HepG2 (cell line): ENCODE data around the gene IQGAP2. TPM values are rescaled to one million over a fixed set of nuclear protein-coding genes. Genes with fewer than 3 reads are reported as not detected.

Experiments
- AFF4 ChIP-seq: sonication (generic); formaldehyde crosslinking; IDR thresholded peaks from 2 replicates; pipeline ENCODE4 v1.4.0; 2020; ENCODE audit warnings: missing genetic modification reagents
- IRF9 ChIP-seq: sonication (generic); formaldehyde crosslinking; IDR thresholded peaks from 2 replicates; pipeline ENCODE4 v1.8.0; 2022; ENCODE audit warnings: missing genetic modification reagents, mild to moderate bottlenecking, borderline replicate concordance
- ZNF292 ChIP-seq: sonication (generic); formaldehyde crosslinking; IDR thresholded peaks from 2 replicates; pipeline ENCODE4 v1.8.1; 2022; ENCODE audit warnings: mild to moderate bottlenecking, low read depth, missing genetic modification reagents, borderline replicate concordance
- ZNF773 ChIP-seq: sonication (generic); formaldehyde crosslinking; IDR thresholded peaks from 2 replicates; pipeline ENCODE4 v1.4.0; 2020; ENCODE audit warnings: missing genetic modification reagents, borderline replicate concordance
- polyA plus RNA-seq, 8 experiments: library from polyadenylated mRNA; depleted of rRNA in 3 of 8; stranded (reverse) in 7 of 8; unstranded in 1 of 8; fragments of >200 nt; fragmentation: Illumina TruSeq in 4 of 8; extraction: Trizol in 4 of 8; gene quantifications; 2 replicates each; pipeline versions ENCODE4 v1.2.1 to v1.2.3, GENCODE V29; 2011 to 2016; ENCODE audit warnings: low read depth in 4 of 8, missing spikeins in 1 of 8, mixed read lengths in 1 of 8; ENCODE audit not compliant: insufficient read depth in 1 of 8
- total RNA-seq, 5 experiments: library from RNA; depleted of rRNA; stranded (reverse); fragments of >200 nt; fragmentation: Illumina TruSeq; extraction: Trizol; gene quantifications; 2 replicates each; pipeline ENCODE4 v1.2.3, GENCODE V29; 2016; ENCODE audit warnings: low read depth in 1 of 5
- TF ChIP-seq, protein P1 (sequence below): sonication (generic); formaldehyde crosslinking; IDR thresholded peaks from 2 replicates; pipeline ENCODE4 v1.4.0; 2020; ENCODE audit warnings: missing genetic modification reagents

Gene IQGAP2
- total and polyA plus RNA-seq, 2 of the 13 experiments (the other 11 are each of a cell fraction or from before 2014, with no cell fraction given): 35.2 to 83.3 TPM

GRCh38 chr5:76717222-76718083, 314.4 kb downstream of the IQGAP2 start (continued):
- TF ChIP-seq IRF9 (CRISPR knock-in tag) (no peak), ZNF773 (CRISPR knock-in tag) (no peak), AFF4 (CRISPR knock-in tag) (no peak), ZNF292 (CRISPR knock-in tag) (no peak)
- TF ChIP-seq, protein P1, sequence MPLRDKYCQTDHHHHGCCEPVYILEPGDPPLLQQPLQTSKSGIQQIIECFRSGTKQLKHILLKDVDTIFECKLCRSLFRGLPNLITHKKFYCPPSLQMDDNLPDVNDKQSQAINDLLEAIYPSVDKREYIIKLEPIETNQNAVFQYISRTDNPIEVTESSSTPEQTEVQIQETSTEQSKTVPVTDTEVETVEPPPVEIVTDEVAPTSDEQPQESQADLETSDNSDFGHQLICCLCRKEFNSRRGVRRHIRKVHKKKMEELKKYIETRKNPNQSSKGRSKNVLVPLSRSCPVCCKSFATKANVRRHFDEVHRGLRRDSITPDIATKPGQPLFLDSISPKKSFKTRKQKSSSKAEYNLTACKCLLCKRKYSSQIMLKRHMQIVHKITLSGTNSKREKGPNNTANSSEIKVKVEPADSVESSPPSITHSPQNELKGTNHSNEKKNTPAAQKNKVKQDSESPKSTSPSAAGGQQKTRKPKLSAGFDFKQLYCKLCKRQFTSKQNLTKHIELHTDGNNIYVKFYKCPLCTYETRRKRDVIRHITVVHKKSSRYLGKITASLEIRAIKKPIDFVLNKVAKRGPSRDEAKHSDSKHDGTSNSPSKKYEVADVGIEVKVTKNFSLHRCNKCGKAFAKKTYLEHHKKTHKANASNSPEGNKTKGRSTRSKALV (CRISPR knock-in tag): no peak
- TF ChIP-seq, all 625 proteins: peak for 0
